Measurements from ENCODE around the gene CPZ. TPM values are rescaled to one million over a fixed set of nuclear protein-coding genes. Genes with fewer than 3 reads are reported as not detected.

Gene CPZ
- total and polyA plus RNA-seq, 2 donors (not counting 1 experiment from before 2014, with no cell fraction given), result not detected

DNA sequence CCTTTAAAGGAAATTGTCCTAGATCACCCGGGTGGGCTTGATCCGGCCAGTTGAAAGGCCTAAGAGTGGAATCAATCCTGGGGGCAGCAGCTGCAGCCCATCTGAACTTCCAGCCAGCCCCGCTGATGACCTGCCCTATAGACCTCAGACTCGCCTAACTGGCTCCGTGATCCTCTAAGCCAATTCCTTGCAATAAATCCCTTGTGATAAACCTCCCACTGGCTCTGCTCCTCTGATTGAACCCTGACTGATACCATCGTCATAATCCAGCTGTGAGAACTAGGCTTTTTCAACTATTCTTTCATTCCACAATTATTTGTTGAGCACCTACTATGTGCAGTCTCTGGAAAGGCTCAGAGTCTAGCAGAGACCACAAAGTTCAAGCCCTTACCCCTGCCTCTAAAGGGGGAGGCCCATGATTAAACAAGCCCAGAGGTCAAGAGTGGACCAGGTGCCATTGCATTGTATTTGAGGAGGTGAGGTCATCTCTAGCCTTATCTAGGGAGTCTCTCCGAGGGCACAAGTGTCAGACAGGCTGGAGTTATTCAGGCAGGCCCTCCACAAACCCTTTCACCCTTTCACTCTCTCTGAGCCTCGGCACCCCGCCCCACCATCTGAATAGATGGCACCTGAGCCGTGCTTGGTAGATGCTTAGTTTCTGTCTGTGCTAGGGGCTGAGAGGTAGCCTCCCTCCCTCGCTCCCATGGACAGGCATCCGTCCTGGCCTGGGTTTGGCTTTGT is 32.9 kb upstream of the CPZ start:
- ChIA-PET CTCF (no interaction called here), POLR2A (no interaction called here)
- no peaks in the 10 kb centered on the region for H3K4me1 Mint-ChIP-seq
- TF ChIP-seq EZH2 (IDR thresholded peaks at IDR 0.05; ENCODE audit: borderline replicate concordance, insufficient read depth, low read depth, low read length, poor library complexity, severe bottlenecking) (no peak), CTCF (IDR thresholded peaks at IDR 0.05) (no peak)
- H3K9me3 Mint-ChIP-seq (ENCODE audit: insufficient read depth), result no peaks in the 10 kb centered on the region
- H3K4me2 ChIP-seq (replicated peaks; ENCODE audit: low read depth, low read length, poor library complexity, severe bottlenecking), result no peak overlapping the region
- H3K9ac ChIP-seq (ENCODE audit: low read length), result no peak overlapping the region
- WGBS (ENCODE audit: insufficient coverage), result 91% methylated on average over 10 of the region's 12 CpGs
- no peak overlapping the region for H3K4me3 Mint-ChIP-seq
- H4K20me1 ChIP-seq (ENCODE audit: control insufficient read depth, insufficient read depth, low read length, poor library complexity, severe bottlenecking), result no peaks in the 10 kb centered on the region
- DNase-seq (no peak), ATAC-seq (ENCODE audit: low read depth) (no peak)
- H3K9me3 ChIP-seq (ENCODE audit: control extremely low read depth in 1 of 3, control insufficient read depth in 2 of 3, insufficient read depth in 1 of 3, low read length in 2 of 3), result peaks cover 0 to 3% (median 0%) of the 10 kb centered on the region in 3 donors
- no peaks in the 10 kb centered on the region for H3K27me3 Mint-ChIP-seq
- H3K27ac Mint-ChIP-seq, result no peak overlapping the region
- intact Hi-C loops (cut with micrococcal nuclease), result no loop called here
- H3K79me2 ChIP-seq (ENCODE audit: control insufficient read depth, insufficient read depth, low read length), result no peaks in the 10 kb centered on the region
- H2AFZ ChIP-seq (ENCODE audit: insufficient read depth, low read depth, low read length, poor library complexity, severe bottlenecking), result no peak overlapping the region
- H3K4me1 ChIP-seq (ENCODE audit: control insufficient read depth in 2 of 2, insufficient read depth in 2 of 2, low read length in 2 of 2), result no peaks in the 10 kb centered on the region
- H3K27me3 ChIP-seq (replicated peaks in 1 of 4; ENCODE audit: control extremely low read depth in 1 of 4, control insufficient read depth in 3 of 4, insufficient read depth in 4 of 4, low read length in 3 of 4), result no peaks in the 10 kb centered on the region
- no peak overlapping the region for H3K27ac ChIP-seq (ENCODE audit: low read length in 2 of 2)
- no peak overlapping the region for H3K4me3 ChIP-seq (ENCODE audit: control extremely low read depth in 1 of 5, extremely low read depth in 1 of 5, insufficient read depth in 1 of 5, low read depth in 2 of 5, low read length in 4 of 5)
- no peaks in the 10 kb centered on the region for H3K36me3 ChIP-seq (replicated peaks in 1 of 2; ENCODE audit: control extremely low read depth in 1 of 2, control insufficient read depth in 1 of 2, extremely low read depth in 1 of 2, insufficient read depth in 2 of 2, low read length in 1 of 2)

DNA sequence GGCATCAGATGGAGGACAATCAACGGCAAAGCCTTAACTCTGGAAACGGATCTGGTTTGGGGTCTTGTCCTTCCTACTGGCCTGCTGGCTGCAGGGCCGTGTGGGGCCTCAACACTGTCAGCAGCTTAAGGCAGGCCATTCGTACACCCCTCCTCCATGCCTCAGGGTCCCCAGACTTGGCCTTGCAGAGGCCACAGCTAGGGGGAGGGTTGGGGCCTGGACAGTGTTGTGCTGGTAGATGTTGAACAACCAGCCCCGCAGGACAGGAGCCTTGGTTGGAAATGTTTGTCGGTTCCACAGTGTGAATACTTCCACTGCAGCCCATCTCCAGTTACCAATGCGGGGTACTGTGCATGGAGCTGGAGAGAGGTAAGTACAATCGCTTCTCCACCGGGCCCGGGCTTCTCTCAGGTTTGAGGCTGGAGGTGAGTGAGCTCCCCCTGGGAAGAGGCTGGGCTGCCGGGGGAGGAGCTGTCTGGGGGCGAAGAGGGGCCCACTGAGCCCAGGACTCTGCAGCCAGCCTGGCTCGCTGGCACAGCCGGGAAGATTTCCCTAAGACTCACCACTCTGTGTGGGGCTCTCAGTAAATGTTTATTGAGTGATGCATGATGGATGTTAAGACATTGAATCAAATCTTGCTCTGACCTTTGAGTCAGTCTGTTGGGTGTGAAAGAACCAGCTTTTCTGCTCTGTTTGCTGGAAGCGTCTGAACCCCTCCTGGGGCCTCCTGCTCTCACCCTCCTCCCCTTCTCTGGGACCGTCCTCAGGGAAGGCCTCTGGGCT is 32.1 kb upstream of the CPZ start:
- ChIA-PET CTCF (no interaction called here), POLR2A (no interaction called here)
- Mint-ChIP-seq H3K9me3 (ENCODE audit: insufficient read depth) (no peaks in the 10 kb centered on the region), H3K27me3 (no peaks in the 10 kb centered on the region), H3K27ac (no peak overlapping the region), H3K4me3 (no peak overlapping the region), H3K4me1 (no peaks in the 10 kb centered on the region)
- no peak for DNase-seq
- peaks cover 0 to 3% (median 0%) of the 10 kb centered on the region in 3 donors for H3K9me3 ChIP-seq (ENCODE audit: control extremely low read depth in 1 of 3, control insufficient read depth in 2 of 3, insufficient read depth in 1 of 3, low read length in 2 of 3)
- no peak overlapping the region for H3K27ac ChIP-seq (ENCODE audit: low read length in 2 of 2)
- no peaks in the 10 kb centered on the region for H3K4me1 ChIP-seq (ENCODE audit: control insufficient read depth in 2 of 2, insufficient read depth in 2 of 2, low read length in 2 of 2)
- H3K36me3 ChIP-seq (replicated peaks in 1 of 2; ENCODE audit: control extremely low read depth in 1 of 2, control insufficient read depth in 1 of 2, extremely low read depth in 1 of 2, insufficient read depth in 2 of 2, low read length in 1 of 2), result no peaks in the 10 kb centered on the region
- intact Hi-C loops (cut with micrococcal nuclease), result no loop called here
- H3K79me2 ChIP-seq (ENCODE audit: control insufficient read depth, insufficient read depth, low read length), result no peaks in the 10 kb centered on the region
- no peaks in the 10 kb centered on the region for H4K20me1 ChIP-seq (ENCODE audit: control insufficient read depth, insufficient read depth, low read length, poor library complexity, severe bottlenecking)
- H3K4me3 ChIP-seq (ENCODE audit: control extremely low read depth in 1 of 5, extremely low read depth in 1 of 5, insufficient read depth in 1 of 5, low read depth in 2 of 5, low read length in 4 of 5), result no peak overlapping the region
- no peak for ATAC-seq (ENCODE audit: low read depth)
- H2AFZ ChIP-seq (ENCODE audit: insufficient read depth, low read depth, low read length, poor library complexity, severe bottlenecking), result no peak overlapping the region
- no peak overlapping the region for H3K4me2 ChIP-seq (replicated peaks; ENCODE audit: low read depth, low read length, poor library complexity, severe bottlenecking)
- 84% methylated on average over 13 of the region's 16 CpGs for WGBS (ENCODE audit: insufficient coverage)
- TF ChIP-seq CTCF (IDR thresholded peaks at IDR 0.05), result no peak
- TF ChIP-seq EZH2 (IDR thresholded peaks at IDR 0.05; ENCODE audit: borderline replicate concordance, insufficient read depth, low read depth, low read length, poor library complexity, severe bottlenecking), result no peak
- no peaks in the 10 kb centered on the region for H3K27me3 ChIP-seq (replicated peaks in 1 of 4; ENCODE audit: control extremely low read depth in 1 of 4, control insufficient read depth in 3 of 4, insufficient read depth in 4 of 4, low read length in 3 of 4)
- no peak overlapping the region for H3K9ac ChIP-seq (ENCODE audit: low read length)
